Measurements from ENCODE around the gene DDIAS.

DDIAS gene

GRCh38 chr11:82869657-82870056 lies 31.9 kb upstream of the DDIAS start:
- no peak overlapping the region for H3K4me3 ChIP-seq (ENCODE audit: low read length)
- TF ChIP-seq ZNF274 (IDR thresholded peaks at IDR 0.05; ENCODE audit: low read depth, low read length), result no peak

GRCh38 chr11:82871646-82872045 lies 29.9 kb upstream of the DDIAS start:
- no peak overlapping the region for H3K4me3 ChIP-seq (ENCODE audit: low read length)
- TF ChIP-seq ZNF274 (IDR thresholded peaks at IDR 0.05; ENCODE audit: low read depth, low read length), result no peak

- H3K4me3 ChIP-seq (ENCODE audit: low read length), result no peak overlapping the region
- TF ChIP-seq ZNF274 (IDR thresholded peaks at IDR 0.05; ENCODE audit: low read depth, low read length), result no peak
Observed at GRCh38 chr11:82872377-82873150, 29.0 kb upstream of the DDIAS start.

- no peak for TF ChIP-seq ZNF274 (IDR thresholded peaks at IDR 0.05; ENCODE audit: low read depth, low read length)
- H3K4me3 ChIP-seq (ENCODE audit: low read length), result no peak overlapping the region
Observed at GRCh38 chr11:82873919-82874333, 27.6 kb upstream of the DDIAS start.

GRCh38 chr11:82874646-82875523 lies 26.7 kb upstream of the DDIAS start:
- no peak for TF ChIP-seq ZNF274 (IDR thresholded peaks at IDR 0.05; ENCODE audit: low read depth, low read length)
- no peak overlapping the region for H3K4me3 ChIP-seq (ENCODE audit: low read length)

GRCh38 chr11:82883853-82884252 lies 17.7 kb upstream of the DDIAS start:
- no peak for TF ChIP-seq ZNF274 (IDR thresholded peaks at IDR 0.05; ENCODE audit: low read depth, low read length)
- no peak overlapping the region for H3K4me3 ChIP-seq (ENCODE audit: low read length)

- H3K4me3 ChIP-seq (ENCODE audit: low read length), result no peak overlapping the region
- TF ChIP-seq ZNF274 (IDR thresholded peaks at IDR 0.05; ENCODE audit: low read depth, low read length), result no peak
Observed at GRCh38 chr11:82889133-82890001, 12.2 kb upstream of the DDIAS start.

GRCh38 chr11:82890002-82890341 lies 11.6 kb upstream of the DDIAS start:
- no peak for TF ChIP-seq ZNF274 (IDR thresholded peaks at IDR 0.05; ENCODE audit: low read depth, low read length)
- H3K4me3 ChIP-seq (ENCODE audit: low read length), result no peak overlapping the region

GRCh38 chr11:82890936-82891335 lies 10.6 kb upstream of the DDIAS start:
- TF ChIP-seq ZNF274 (IDR thresholded peaks at IDR 0.05; ENCODE audit: low read depth, low read length), result no peak
- no peak overlapping the region for H3K4me3 ChIP-seq (ENCODE audit: low read length)

- no peak for TF ChIP-seq ZNF274 (IDR thresholded peaks at IDR 0.05; ENCODE audit: low read depth, low read length)
- H3K4me3 ChIP-seq (ENCODE audit: low read length), result no peak overlapping the region
Observed at GRCh38 chr11:82892611-82893169, 8.8 kb upstream of the DDIAS start.

- no peak for TF ChIP-seq ZNF274 (IDR thresholded peaks at IDR 0.05; ENCODE audit: low read depth, low read length)
- no peak overlapping the region for H3K4me3 ChIP-seq (ENCODE audit: low read length)
Observed at GRCh38 chr11:82895437-82896091, 6.0 kb upstream of the DDIAS start.

- TF ChIP-seq ZNF274 (IDR thresholded peaks at IDR 0.05; ENCODE audit: low read depth, low read length), result no peak
- H3K4me3 ChIP-seq (ENCODE audit: low read length), result no peak overlapping the region
Observed at GRCh38 chr11:82896183-82896582, 5.4 kb upstream of the DDIAS start.

GRCh38 chr11:82898241-82898640 lies 3.3 kb upstream of the DDIAS start:
- no peak overlapping the region for H3K4me3 ChIP-seq (ENCODE audit: low read length)
- no peak for TF ChIP-seq ZNF274 (IDR thresholded peaks at IDR 0.05; ENCODE audit: low read depth, low read length)
